A673 (cell line): ENCODE measurements around the gene ICOS.

Experiments
- CTCF ChIP-seq: fragments of 300-800, 200-600 bp; sonication (generic); conservative IDR thresholded peaks from 2 replicates; pipeline ENCODE4 v1.5.1; 2017; ENCODE audit warnings: low read depth, mild to moderate bottlenecking, antibody characterized with exemption, low read length, moderate library complexity, mixed read lengths
- EZH2 ChIP-seq: fragments of 200-600 bp; sonication (generic); IDR thresholded peaks from 2 replicates; pipeline ENCODE4 v1.6.1; 2017; ENCODE audit warnings: borderline replicate concordance, low read depth, mild to moderate bottlenecking, mixed read lengths, antibody characterized with exemption, low read length; ENCODE audit not compliant: poor library complexity, severe bottlenecking

DNA sequence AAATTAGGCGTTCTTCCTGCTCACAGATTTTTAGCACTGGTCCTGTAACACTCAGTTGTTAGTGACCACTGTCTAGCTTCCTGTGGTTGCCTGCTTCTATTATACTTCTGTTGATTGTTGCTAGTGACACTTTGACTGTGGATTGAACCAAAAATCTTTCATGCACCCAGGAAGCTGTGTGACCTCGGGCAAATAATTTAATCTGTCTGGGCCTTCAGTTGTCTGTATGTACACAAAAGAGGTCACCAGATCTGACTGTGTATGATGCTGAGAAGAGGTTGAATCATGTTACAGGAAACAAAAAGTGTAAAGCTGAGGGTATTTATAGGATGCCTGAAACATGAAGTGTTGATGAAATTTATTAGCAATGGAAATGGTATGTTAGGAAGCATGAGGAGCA is 12.7 kb downstream of the ICOS start:
- no peak for TF ChIP-seq CTCF
- no peak for TF ChIP-seq EZH2
